ENCODE measurements around the gene NPTX2.

NPTX2 gene

DNA sequence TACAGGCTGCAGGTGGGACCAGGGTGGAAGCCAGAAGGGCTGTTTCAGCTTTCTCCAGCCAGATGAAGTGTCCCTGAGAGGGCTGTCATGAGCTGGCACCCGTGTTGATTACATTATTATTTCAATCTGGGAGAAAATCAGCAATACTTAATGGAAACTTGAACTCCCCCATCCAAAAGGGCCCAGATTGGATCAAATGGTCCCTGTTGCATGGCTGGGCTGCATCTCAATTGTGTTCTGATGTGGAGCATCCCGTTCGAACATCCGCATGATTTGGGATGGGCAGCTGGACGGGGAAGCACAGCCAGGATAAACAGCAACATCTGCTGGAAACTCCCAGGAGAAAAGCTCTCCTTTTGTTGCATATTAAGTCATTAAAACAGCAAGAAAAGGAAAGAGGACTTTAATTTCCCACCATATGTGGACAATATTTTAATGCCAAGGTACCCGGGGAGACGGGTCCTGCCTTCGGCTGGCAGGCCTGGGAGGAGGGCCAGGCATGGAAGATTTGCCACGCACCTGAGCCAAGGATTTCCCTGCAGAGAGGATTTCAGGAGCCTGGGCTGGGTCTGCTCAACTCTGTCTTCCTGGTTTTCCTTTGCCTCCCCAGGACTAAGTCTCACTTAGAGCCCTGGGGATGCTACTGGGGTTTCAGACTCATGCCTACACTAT is 52.4 kb downstream of the NPTX2 start:
- Histone ChIP-seq H3K4me3 (replicated peaks; ENCODE audit: low read depth, low read length) (no peak overlapping the region), H3K27me3 (replicated peaks; ENCODE audit: control insufficient read depth, insufficient read depth, low read length) (no peaks in the 10 kb centered on the region), H3K36me3 (ENCODE audit: control insufficient read depth, insufficient read depth, low read length) (no peaks in the 10 kb centered on the region)
- DNase-seq (ENCODE audit: extremely low read depth, insufficient read length): no peak
- TF ChIP-seq, protein P1, sequence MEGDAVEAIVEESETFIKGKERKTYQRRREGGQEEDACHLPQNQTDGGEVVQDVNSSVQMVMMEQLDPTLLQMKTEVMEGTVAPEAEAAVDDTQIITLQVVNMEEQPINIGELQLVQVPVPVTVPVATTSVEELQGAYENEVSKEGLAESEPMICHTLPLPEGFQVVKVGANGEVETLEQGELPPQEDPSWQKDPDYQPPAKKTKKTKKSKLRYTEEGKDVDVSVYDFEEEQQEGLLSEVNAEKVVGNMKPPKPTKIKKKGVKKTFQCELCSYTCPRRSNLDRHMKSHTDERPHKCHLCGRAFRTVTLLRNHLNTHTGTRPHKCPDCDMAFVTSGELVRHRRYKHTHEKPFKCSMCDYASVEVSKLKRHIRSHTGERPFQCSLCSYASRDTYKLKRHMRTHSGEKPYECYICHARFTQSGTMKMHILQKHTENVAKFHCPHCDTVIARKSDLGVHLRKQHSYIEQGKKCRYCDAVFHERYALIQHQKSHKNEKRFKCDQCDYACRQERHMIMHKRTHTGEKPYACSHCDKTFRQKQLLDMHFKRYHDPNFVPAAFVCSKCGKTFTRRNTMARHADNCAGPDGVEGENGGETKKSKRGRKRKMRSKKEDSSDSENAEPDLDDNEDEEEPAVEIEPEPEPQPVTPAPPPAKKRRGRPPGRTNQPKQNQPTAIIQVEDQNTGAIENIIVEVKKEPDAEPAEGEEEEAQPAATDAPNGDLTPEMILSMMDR (IDR thresholded peaks at IDR 0.05; ENCODE audit: insufficient read depth, low read length, poor library complexity, severe bottlenecking): no peak

DNA sequence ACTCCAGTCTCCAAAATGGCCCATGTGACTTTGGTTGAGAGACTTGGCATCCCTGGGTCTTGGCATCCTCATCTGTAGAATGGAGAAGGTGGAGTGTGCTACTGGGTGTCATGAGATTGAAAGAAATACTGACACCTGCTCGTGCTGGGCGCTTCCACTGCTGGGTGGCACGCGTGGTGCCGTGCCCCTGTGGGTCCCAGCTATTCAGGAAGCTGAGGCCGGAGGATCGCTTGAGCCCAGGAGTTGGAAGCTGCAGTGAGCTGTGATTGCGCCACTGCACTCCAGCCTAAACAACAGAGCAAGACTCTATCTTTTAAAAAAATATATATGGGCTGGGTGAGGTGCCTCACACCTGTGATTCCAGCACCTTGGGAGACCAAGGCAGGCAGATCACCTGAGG is 53.1 kb downstream of the NPTX2 start:
- no peak for DNase-seq (ENCODE audit: extremely low read depth, insufficient read length)
- no peaks in the 10 kb centered on the region for H3K27me3 ChIP-seq (replicated peaks; ENCODE audit: control insufficient read depth, insufficient read depth, low read length)
- TF ChIP-seq, protein P1 (IDR thresholded peaks at IDR 0.05; ENCODE audit: insufficient read depth, low read length, poor library complexity, severe bottlenecking): no peak
- no peak overlapping the region for H3K4me3 ChIP-seq (replicated peaks; ENCODE audit: low read depth, low read length)
- no peaks in the 10 kb centered on the region for H3K36me3 ChIP-seq (ENCODE audit: control insufficient read depth, insufficient read depth, low read length)

DNA sequence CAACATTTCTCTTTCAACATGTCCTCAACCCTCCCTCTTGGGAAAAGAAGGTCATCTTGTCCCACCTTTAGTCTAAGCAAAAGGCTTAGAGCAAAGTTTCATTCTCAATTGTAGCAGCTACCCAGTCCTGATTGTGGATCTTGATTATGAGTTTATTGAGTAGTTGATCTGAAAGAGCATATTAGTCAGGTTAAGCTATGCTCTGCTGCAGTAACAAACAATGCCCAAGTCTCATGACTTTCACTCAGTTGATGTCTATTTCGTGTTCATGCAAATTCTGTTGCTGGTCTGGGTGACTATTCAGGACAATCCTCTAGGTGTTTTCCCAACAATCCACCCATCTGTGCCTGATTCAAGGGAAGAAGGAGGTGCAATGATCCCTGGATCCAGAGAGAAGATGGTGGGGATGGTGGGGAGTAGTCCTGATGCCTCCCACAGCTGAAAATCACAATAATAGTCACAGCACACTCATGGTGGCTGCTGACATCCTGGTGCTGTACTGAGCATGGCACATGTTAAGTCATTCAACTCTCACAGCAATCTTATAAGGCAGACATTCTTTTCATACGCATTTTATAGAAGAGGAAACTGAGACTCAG is 54.7 kb downstream of the NPTX2 start:
- DNase-seq (ENCODE audit: extremely low read depth, insufficient read length): no peak

DNA sequence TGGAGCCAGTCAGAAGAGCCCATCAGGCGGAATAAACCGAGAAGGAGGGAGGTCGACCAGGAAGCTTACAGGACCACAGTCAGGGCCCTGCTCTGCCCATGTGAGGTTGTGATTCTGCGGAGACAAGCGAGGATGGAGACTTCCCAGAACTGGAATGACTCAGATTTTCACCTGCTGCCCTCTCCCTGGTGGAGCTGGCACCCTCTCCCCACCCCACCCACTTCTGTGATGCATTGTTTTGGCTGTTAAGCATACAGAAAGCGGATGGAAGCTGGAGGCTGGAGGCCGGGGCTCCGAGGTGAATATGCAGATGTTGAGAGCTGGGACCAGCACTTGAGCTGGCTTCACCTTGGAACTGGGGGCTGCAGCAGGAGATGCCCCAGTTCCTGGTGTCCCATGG is 57.4 kb downstream of the NPTX2 start:
- H3K36me3 ChIP-seq (ENCODE audit: control insufficient read depth, insufficient read depth, low read length): no peaks in the 10 kb centered on the region
- TF ChIP-seq, protein P1 (IDR thresholded peaks at IDR 0.05; ENCODE audit: insufficient read depth, low read length, poor library complexity, severe bottlenecking): no peak

More for the DNA sequence above, 54.7 kb downstream of the NPTX2 start:
- Histone ChIP-seq H3K27me3 (replicated peaks; ENCODE audit: control insufficient read depth, insufficient read depth, low read length) (no peaks in the 10 kb centered on the region), H3K4me3 (replicated peaks; ENCODE audit: low read depth, low read length) (no peak overlapping the region), H3K36me3 (ENCODE audit: control insufficient read depth, insufficient read depth, low read length) (no peaks in the 10 kb centered on the region)
- TF ChIP-seq, protein P1 (IDR thresholded peaks at IDR 0.05; ENCODE audit: insufficient read depth, low read length, poor library complexity, severe bottlenecking): no peak

DNA sequence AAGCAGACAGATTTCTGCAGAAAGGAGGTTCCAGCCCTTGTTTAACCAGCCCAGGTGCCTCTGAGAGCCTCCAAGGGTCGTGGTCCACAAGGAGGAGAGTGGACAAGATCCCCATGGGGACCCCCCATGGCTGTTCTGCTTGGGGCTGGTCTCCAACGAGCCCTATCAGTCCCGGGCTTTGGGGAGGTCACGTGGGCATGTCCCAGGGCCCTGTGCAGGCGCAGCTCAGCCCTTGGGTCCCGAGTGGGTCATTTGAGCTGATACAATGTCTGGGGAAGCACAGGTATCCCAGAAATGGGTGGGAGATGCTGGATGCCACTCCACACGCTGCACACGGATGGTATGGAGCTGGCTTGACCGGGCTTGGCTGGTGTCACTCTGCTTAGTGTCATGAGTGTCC is 57.8 kb downstream of the NPTX2 start:
- Histone ChIP-seq H3K36me3 (ENCODE audit: control insufficient read depth, insufficient read depth, low read length) (no peaks in the 10 kb centered on the region), H3K27me3 (replicated peaks; ENCODE audit: control insufficient read depth, insufficient read depth, low read length) (no peaks in the 10 kb centered on the region), H3K4me3 (replicated peaks; ENCODE audit: low read depth, low read length) (no peak overlapping the region)
- TF ChIP-seq, protein P1 (IDR thresholded peaks at IDR 0.05; ENCODE audit: insufficient read depth, low read length, poor library complexity, severe bottlenecking): no peak
- DNase-seq (ENCODE audit: extremely low read depth, insufficient read length): no peak

More for the DNA sequence above, 57.4 kb downstream of the NPTX2 start:
- Histone ChIP-seq H3K27me3 (replicated peaks; ENCODE audit: control insufficient read depth, insufficient read depth, low read length) (no peaks in the 10 kb centered on the region), H3K4me3 (replicated peaks; ENCODE audit: low read depth, low read length) (no peak overlapping the region)
- no peak for DNase-seq (ENCODE audit: extremely low read depth, insufficient read length)

Measured in GM06990 (cell line).